NCI-H2196 treated with DMSO at 0.1 percent for 48 hours (cell line): ENCODE results near the gene OSGEP.

Experiments used
- DNase-seq: peaks from one replicate; lab custom pipeline; 2025; ENCODE audit not compliant: unreplicated experiment; lab: John Stamatoyannopoulos, UW

The OSGEP gene

GRCh38 chr14:20400589-20400964 is 54.0 kb downstream of the OSGEP start:
- DNase-seq = no peak

- DNase-seq = no peak
Measured at GRCh38 chr14:20397511-20397910, 57.1 kb downstream of the OSGEP start.
